Activated naive CD4-positive, alpha-beta T cell treated with anti-CD3 and anti-CD28 coated beads for 36 hours (primary cell): ENCODE measurements around the gene KIF6. TPM values are rescaled to one million over a fixed set of nuclear protein-coding genes. Genes with fewer than 3 reads are reported as not detected.

Source experiments
- CTCF ChIA-PET: fragments of 350-600 bp; sonication (Branson Sonifier 250); formaldehyde crosslinking; loops from one replicate; lab custom pipeline; 2021; ENCODE audit warnings: antibody characterized with exemption; lab: Charles Lee
- DNase-seq: peaks from one replicate; pipeline ENCODE4 v3.0.0-alpha.2; 2020
- H3K27ac Mint-ChIP-seq: one replicate; pipeline ENCODE4 v1.8.0; 2021; ENCODE audit warnings: mild to moderate bottlenecking, mixed read lengths
- H3K27me3 Mint-ChIP-seq: one replicate; pipeline ENCODE4 v1.8.0; 2021; ENCODE audit warnings: low read depth, mixed read lengths
- H3K36me3 Mint-ChIP-seq: one replicate; pipeline ENCODE4 v1.8.0; 2021; ENCODE audit warnings: low read depth, mixed read lengths
- H3K4me1 Mint-ChIP-seq: one replicate; pipeline ENCODE4 v1.8.0; 2021; ENCODE audit warnings: low read depth, mixed read lengths
- H3K4me3 Mint-ChIP-seq: one replicate; pipeline ENCODE4 v1.8.0; 2021; ENCODE audit warnings: mild to moderate bottlenecking, moderate library complexity, mixed read lengths
- H3K9me3 Mint-ChIP-seq: one replicate; pipeline ENCODE4 v1.8.0; 2021; ENCODE audit warnings: mixed read lengths
- intact Hi-C: fragments of 100-400 bp; cut with micrococcal nuclease; formaldehyde crosslinking; loops from one replicate; pipeline ENCODE4 v1.15.1; 2023
- total RNA-seq, 2 experiments: library from RNA; stranded (reverse); gene quantifications; one replicate each; pipeline ENCODE4 v1.2.3, GENCODE V29; 2021

KIF6 gene
- total RNA-seq, 2 experiments from 2014 or later, result 0.10 to 0.30 TPM

DNA sequence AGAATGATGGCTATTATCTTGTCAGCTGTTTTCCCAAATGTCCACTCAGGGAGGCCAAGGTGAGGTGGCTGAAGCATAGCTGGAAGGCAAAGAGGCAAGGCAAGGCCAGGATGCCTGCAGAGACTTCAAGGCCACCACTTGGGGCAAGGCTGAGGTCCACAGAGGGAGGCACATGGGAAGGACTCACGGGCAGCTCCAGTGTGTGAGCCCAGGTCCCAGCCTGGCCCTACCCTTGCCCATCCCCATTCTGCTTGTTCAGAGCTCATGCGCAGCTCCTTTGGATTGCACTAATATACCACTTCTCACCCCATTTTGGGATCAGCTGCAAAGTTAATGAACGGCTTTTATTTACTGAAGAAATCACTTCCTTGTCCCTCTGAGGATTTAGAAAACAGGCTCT lies 291.6 kb downstream of the KIF6 start:
- CTCF ChIA-PET, result interaction anchor here (1.3 kb wide), 1 partner anchor 19 kb away, joined by 3 read pairs; no protein-coding TSS in a partner anchor
- H3K27me3 Mint-ChIP-seq, result peaks cover 6% of the 10 kb centered on the region
- intact Hi-C loops, result no loop called here

DNA sequence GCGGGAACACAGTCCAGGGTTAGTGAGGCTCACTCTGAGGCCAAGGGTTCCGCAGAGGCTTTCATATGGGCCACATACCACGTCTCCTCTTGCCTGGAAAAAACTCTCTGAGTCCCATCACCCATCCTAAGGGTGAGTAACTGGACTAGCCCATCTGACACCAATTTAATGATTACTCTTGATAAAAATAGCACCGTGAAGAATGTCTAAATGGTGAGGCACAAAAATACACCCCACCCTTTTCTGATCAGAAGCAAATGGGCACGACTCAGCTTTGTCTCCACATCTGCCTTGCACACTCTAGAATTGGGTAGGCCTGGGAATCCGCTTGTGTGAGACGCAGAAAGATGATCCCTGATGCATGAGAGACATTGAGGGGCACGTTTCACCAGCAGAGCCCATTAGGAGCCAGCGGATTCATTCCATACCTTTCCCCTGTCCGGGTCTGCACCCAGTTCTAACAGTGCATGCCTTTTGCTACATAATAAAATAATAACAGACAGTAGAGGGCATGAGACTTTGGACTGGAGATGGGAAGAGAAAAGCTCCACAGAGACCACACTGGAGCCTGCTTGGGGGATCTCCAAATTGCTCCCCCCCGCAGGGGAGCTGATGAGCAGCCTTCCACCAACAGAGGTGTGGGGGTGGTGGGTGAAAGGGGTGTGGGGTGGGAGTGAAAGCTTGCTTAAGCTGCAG lies 292.7 kb downstream of the KIF6 start:
- peaks cover 5% of the 10 kb centered on the region for H3K9me3 Mint-ChIP-seq

More for the DNA sequence above, 291.6 kb downstream of the KIF6 start:
- peaks cover 5% of the 10 kb centered on the region for H3K9me3 Mint-ChIP-seq
- no peak overlapping the region for H3K27ac Mint-ChIP-seq
- no peak overlapping the region for H3K4me3 Mint-ChIP-seq
- peaks cover 3% of the 10 kb centered on the region for H3K4me1 Mint-ChIP-seq
- no peak for DNase-seq
- no peaks in the 10 kb centered on the region for H3K36me3 Mint-ChIP-seq

DNA sequence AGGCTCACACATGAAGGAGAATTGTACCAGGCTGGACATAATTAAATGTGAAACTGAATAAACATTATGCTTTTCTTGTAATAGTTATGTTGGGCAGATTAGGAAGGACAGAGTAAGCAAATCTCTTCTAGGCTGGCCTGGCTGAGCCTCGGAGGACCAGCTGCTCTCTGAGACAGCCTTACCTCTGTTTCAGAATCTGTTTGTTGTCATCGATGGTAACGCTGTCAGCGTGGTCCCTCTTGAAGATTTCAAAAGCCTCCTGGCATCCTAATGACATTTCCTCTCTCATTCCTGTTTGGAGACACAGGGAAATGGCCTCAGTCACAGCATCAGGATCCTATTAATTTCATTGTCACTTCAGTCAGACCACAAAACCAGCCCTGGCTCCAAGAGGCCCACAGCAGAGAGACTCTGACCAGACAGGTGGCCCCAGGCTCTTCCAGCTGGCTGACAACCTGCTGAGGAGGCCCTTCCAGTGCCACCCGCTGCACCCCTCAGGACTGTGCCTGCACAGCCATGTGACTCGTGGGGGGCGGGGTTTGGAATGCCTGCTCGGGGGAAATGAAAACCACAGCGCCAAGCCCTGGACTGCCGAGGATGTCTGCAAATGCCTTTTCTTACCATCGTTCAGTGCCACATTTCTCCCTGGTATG lies 294.2 kb downstream of the KIF6 start:
- DNase-seq, result peak; percentile 12
- intact Hi-C loops, result no loop called here
- H3K27ac Mint-ChIP-seq, result no peak overlapping the region
- H3K36me3 Mint-ChIP-seq, result no peaks in the 10 kb centered on the region
- H3K27me3 Mint-ChIP-seq, result peaks cover 6% of the 10 kb centered on the region
- no peaks in the 10 kb centered on the region for H3K9me3 Mint-ChIP-seq
- peaks cover 6% of the 10 kb centered on the region for H3K4me1 Mint-ChIP-seq
- CTCF ChIA-PET, result no interaction called here
- no peak overlapping the region for H3K4me3 Mint-ChIP-seq

More for the DNA sequence above, 292.7 kb downstream of the KIF6 start:
- H3K36me3 Mint-ChIP-seq, result no peaks in the 10 kb centered on the region
- CTCF ChIA-PET, result no interaction called here
- DNase-seq, result no peak
- no peak overlapping the region for H3K4me3 Mint-ChIP-seq
- intact Hi-C loops, result no loop called here
- peaks cover 3% of the 10 kb centered on the region for H3K4me1 Mint-ChIP-seq
- H3K27me3 Mint-ChIP-seq, result peaks cover 6% of the 10 kb centered on the region
- H3K27ac Mint-ChIP-seq, result no peak overlapping the region

DNA sequence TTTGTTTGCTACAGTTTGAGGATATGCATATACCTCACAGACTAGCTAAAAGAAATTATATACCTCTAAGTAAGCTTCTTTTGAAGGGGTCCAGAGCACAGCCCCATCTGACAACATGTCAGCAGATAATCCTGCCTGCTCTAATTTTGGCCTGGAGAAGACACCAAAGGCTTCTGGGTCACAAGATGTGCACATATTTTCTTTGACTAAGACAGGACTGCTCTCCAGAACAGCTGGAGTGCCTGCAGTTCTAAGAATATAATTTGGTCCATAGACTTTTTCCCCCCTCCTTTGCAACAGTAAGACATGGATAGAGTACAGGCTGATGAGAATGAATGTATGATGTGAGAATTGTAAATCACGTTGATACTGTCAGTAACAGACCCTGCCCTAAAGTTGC lies 294.8 kb downstream of the KIF6 start:
- Mint-ChIP-seq H3K36me3 (no peaks in the 10 kb centered on the region), H3K4me1 (peaks cover 8% of the 10 kb centered on the region), H3K27ac (no peak overlapping the region), H3K27me3 (peaks cover 7% of the 10 kb centered on the region), H3K9me3 (no peaks in the 10 kb centered on the region), H3K4me3 (no peak overlapping the region)
- DNase-seq, result no peak
- CTCF ChIA-PET, result interaction anchor here (0.6 kb wide), 1 partner anchor 24 kb away, joined by 5 read pairs; no protein-coding TSS in a partner anchor
- intact Hi-C loops, result no loop called here

DNA sequence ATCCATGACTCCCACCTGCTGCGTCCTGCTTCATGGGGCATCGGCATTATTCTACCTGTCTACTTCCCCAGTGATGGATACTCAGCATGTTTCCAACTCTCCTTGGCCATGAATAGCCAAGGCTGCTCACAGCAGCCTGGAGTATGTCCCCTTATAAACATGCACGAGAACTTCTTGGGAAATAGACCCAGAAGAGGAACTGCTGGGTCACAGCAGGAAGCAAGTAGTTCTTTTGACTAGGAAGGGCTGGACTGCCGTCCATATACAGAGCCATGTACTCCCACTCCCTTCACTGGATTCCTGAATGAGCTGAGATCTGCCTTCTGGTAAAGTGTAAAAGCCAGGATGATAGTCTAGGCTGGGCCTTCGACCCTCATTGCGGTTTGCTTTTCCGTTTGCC lies 296.4 kb downstream of the KIF6 start:
- peaks cover 8% of the 10 kb centered on the region for H3K4me1 Mint-ChIP-seq
- H3K9me3 Mint-ChIP-seq, result no peaks in the 10 kb centered on the region
- H3K4me3 Mint-ChIP-seq, result no peak overlapping the region
- CTCF ChIA-PET, result no interaction called here
- no peaks in the 10 kb centered on the region for H3K36me3 Mint-ChIP-seq
- peaks cover 7% of the 10 kb centered on the region for H3K27me3 Mint-ChIP-seq
- no peak overlapping the region for H3K27ac Mint-ChIP-seq
- intact Hi-C loops, result no loop called here
- DNase-seq, result no peak

DNA sequence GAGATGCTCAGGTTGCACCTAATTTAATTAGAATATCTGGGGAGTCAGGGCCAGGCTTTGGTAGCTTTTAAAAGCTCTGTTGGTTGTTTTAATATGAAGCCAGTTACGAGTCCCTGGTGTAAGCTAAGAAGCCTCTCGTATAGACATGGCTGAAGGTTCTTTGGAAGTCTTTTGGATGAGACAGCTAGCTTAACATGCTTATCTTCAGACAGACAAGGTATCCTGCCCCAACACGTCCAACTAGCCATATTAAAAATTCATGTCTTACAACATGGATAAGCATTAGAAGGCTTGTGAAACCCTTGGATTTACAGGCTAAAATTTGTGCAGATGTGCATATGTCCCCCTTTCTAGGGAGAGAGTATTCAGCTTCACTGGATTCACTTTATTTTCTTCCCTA lies 297.1 kb downstream of the KIF6 start:
- Mint-ChIP-seq H3K4me1 (peaks cover 8% of the 10 kb centered on the region), H3K36me3 (no peaks in the 10 kb centered on the region), H3K9me3 (no peaks in the 10 kb centered on the region), H3K4me3 (no peak overlapping the region), H3K27me3 (peaks cover 7% of the 10 kb centered on the region), H3K27ac (no peak overlapping the region)
- CTCF ChIA-PET, result no interaction called here
- intact Hi-C loops, result no loop called here
- DNase-seq, result no peak

DNA sequence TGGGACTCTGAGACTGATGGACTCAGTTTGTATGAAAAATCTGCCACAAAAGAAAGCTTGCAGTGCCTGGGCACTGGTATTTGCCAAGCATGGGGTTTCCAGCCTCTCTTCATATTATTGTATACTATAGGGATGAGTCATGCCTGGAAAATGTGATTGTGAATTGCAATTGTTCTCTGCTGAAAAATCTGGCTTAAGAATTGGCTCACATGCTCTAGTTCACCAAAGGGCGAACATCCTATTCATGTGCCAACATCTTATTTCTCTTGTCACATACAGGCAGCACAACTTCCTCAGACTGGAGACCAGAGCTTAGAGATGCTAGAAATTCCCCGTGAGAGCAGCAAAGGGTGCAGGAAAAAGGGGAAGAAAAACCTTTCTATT lies 299.1 kb downstream of the KIF6 start:
- CTCF ChIA-PET, result no interaction called here
- H3K4me1 Mint-ChIP-seq, result peaks cover 6% of the 10 kb centered on the region
- no peak overlapping the region for H3K27ac Mint-ChIP-seq
- no peaks in the 10 kb centered on the region for H3K9me3 Mint-ChIP-seq
- intact Hi-C loops, result no loop called here
- H3K4me3 Mint-ChIP-seq, result no peak overlapping the region
- peaks cover 7% of the 10 kb centered on the region for H3K27me3 Mint-ChIP-seq
- H3K36me3 Mint-ChIP-seq, result no peaks in the 10 kb centered on the region
- peak; percentile 10 for DNase-seq

DNA sequence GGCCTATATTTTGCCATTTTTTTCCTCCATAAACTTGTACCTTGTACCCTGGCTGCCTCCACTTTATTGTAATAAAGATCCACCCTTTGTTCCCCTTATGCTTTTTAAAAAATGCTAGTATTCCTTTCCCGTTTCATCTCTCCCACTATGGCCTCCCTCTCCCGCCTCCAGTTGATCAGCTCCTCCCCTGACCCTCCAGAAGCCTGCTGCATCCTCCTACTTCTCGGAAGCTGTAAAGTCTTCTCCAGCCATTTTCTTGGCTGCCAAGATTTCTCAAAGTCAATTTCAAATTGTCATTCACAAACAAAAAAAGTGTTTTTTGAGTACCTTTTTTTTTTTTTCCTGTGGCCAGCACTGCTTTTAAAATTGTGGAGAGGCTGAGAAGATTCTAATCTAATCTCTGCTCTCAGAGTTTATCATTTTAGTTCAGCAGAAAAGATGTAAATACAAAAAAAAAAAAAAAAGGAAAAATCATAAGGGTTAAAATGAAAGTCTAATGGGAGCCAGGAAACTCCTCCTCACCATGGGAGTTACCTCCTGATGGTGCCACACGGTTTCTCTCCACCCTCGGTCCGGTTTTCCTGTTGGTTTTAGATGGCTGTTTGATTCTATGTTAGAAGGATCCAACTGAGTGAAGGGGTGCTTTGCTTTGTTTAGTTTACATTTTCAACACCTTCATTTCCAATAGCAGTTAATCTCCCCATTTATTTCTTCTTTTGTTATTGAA lies 299.7 kb downstream of the KIF6 start:
- H3K27me3 Mint-ChIP-seq, result peaks cover 7% of the 10 kb centered on the region
- no peaks in the 10 kb centered on the region for H3K9me3 Mint-ChIP-seq
- CTCF ChIA-PET, result interaction anchor here (0.7 kb wide), 1 partner anchor 454 kb away, joined by 3 read pairs; no protein-coding TSS in a partner anchor
- DNase-seq, result no peak
- intact Hi-C loops, result no loop called here
- no peak overlapping the region for H3K27ac Mint-ChIP-seq
- no peak overlapping the region for H3K4me3 Mint-ChIP-seq
- H3K4me1 Mint-ChIP-seq, result peaks cover 6% of the 10 kb centered on the region
- H3K36me3 Mint-ChIP-seq, result no peaks in the 10 kb centered on the region

DNA sequence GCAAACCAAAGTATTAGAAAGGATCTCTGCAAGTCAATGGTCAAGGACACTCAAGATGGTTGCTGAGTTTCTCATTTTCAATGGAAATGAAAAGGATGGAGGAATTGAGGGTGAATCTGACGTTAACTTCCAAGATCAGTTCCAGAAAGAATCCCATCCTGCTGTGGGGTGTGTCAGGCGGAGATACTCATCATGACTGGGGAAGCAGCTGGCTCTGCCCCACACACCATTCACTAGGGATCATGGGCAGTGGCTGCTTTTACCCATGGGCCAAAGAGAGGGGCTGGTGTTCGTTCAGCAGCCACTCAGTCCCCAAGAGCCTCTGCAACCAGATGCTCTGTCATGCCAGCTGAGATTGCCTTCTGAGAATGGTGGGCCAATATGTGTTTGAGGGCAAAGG lies 300.4 kb downstream of the KIF6 start:
- no peak for DNase-seq
- Mint-ChIP-seq H3K4me3 (no peak overlapping the region), H3K36me3 (no peaks in the 10 kb centered on the region), H3K27me3 (peaks cover 4% of the 10 kb centered on the region), H3K27ac (no peak overlapping the region), H3K4me1 (peaks cover 6% of the 10 kb centered on the region), H3K9me3 (no peaks in the 10 kb centered on the region)
- intact Hi-C loops, result no loop called here
- CTCF ChIA-PET, result no interaction called here

DNA sequence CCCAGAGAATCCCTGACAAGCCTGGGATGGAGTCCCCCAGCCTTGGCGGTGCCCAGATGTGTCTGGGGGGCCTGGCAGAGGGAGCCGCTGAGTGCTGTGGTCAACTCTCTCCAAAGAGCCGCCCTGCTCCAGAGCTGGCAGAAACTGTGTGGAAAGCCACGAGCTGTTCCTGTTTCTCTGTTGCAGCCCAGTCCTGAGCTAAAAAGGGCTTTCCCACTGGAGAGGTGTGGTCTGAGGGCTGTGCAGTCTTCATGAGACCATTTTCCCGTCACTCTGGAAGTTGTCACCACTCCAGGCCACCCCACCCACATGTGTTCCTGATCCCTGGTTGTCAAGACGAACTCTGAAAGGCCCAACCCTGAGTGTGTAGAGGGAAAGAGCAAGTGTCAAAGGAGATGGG lies 303.0 kb downstream of the KIF6 start:
- H3K9me3 Mint-ChIP-seq, result no peaks in the 10 kb centered on the region
- peaks cover 6% of the 10 kb centered on the region for H3K4me1 Mint-ChIP-seq
- peaks cover 2% of the 10 kb centered on the region for H3K27me3 Mint-ChIP-seq
- H3K4me3 Mint-ChIP-seq, result no peak overlapping the region
- no peak for DNase-seq
- H3K27ac Mint-ChIP-seq, result no peak overlapping the region
- CTCF ChIA-PET, result no interaction called here
- intact Hi-C loops, result no loop called here
- H3K36me3 Mint-ChIP-seq, result no peaks in the 10 kb centered on the region

DNA sequence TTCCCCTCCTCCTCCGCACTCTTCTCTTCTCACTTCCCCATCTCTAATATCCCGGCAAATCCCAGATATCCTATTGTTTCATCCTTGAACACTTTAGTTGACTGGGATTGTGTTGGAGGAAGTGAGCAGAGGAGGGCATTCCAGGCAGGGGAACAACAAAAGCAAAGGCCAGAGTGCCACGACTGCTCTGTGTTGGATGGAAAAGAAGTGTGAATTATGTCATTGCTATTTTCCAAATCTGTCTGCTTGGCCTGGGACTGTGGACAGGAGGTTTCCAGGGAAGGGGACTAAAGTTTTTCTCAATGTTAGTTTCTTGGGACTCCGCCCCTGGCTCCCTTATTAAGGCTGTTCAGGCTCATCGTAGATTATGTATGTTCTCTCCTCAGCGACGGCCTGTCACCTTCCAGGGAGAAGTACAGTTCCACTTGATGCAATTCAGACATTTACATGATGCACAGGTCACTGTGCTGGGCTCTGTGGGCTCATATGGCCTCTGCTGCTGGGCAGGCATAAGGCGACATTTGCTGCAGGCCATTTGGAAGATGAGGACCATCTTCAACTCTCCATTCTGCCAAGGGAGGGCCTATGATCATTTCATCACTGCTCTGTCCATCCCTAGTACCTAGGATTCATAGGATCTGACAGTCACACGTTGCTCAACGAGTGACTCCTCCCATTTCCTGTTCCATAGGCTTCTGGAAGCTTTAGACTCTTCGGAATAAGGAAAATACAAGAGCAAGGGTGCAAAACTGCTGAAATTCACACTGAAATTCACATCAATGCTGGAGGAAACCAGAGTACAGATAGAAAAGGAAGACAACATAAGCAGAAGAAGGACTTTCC lies 303.6 kb downstream of the KIF6 start:
- no peak for DNase-seq
- Mint-ChIP-seq H3K27ac (no peak overlapping the region), H3K4me3 (no peak overlapping the region), H3K4me1 (peaks cover 6% of the 10 kb centered on the region), H3K9me3 (no peaks in the 10 kb centered on the region), H3K27me3 (peaks cover 2% of the 10 kb centered on the region), H3K36me3 (no peaks in the 10 kb centered on the region)
- CTCF ChIA-PET, result no interaction called here
- intact Hi-C loops, result no loop called here
